GM23338 (cell line): ENCODE data around the gene PDK4. TPM values are rescaled to one million over a fixed set of nuclear protein-coding genes. Genes with fewer than 3 reads are reported as not detected.

Source experiments
- ATAC-seq: fragments of 200-7000 bp; cut with Tn5 transposase; 3 replicates; pipeline ENCODE4 v1.9.1; 2020
- DNase-seq: peaks from one replicate; pipeline ENCODE4 v3.0.0-alpha.2; 2015; ENCODE audit warnings: low spot score
- H2AFZ ChIP-seq: fragments of 200-600 bp; sonication (generic); 2 replicates; pipeline ENCODE4 v1.8.0; 2016; ENCODE audit warnings: antibody characterized with exemption, mild to moderate bottlenecking, moderate library complexity
- H3F3A ChIP-seq: fragments of 200-600 bp; sonication (generic); replicated peaks from 2 replicates; pipeline ENCODE4 v1.8.0; 2017; ENCODE audit warnings: antibody characterized with exemption, mixed run types, low read depth
- H3K27ac ChIP-seq: fragments of 200-600 bp; sonication (generic); 2 replicates; pipeline ENCODE4 v1.6.1; 2016; ENCODE audit warnings: low read depth
- H3K27me3 ChIP-seq: fragments of 200-600 bp; sonication (generic); 2 replicates; pipeline ENCODE4 v1.8.0; 2016; ENCODE audit warnings: mild to moderate bottlenecking, mixed run types, moderate library complexity; ENCODE audit not compliant: insufficient read depth
- H3K36me3 ChIP-seq: fragments of 200-600 bp; sonication (generic); 2 replicates; pipeline ENCODE4 v1.8.0; 2016; ENCODE audit warnings: mild to moderate bottlenecking; ENCODE audit not compliant: insufficient read depth
- H3K4me1 ChIP-seq: fragments of 200-600 bp; sonication (generic); 2 replicates; pipeline ENCODE4 v1.8.0; 2016; ENCODE audit warnings: mild to moderate bottlenecking, moderate library complexity; ENCODE audit not compliant: insufficient read depth
- H3K4me2 ChIP-seq: fragments of 200-600 bp; sonication (generic); 2 replicates; pipeline ENCODE4 v1.7.1; 2017; ENCODE audit warnings: mixed run types
- H3K4me3 ChIP-seq: fragments of 200-600 bp; sonication (generic); 2 replicates; pipeline ENCODE4 v1.6.1; 2016; ENCODE audit warnings: mixed run types
- H3K79me2 ChIP-seq: fragments of 200-600 bp; sonication (generic); replicated peaks from 2 replicates; pipeline ENCODE4 v1.8.0; 2017; ENCODE audit warnings: mild to moderate bottlenecking; ENCODE audit not compliant: insufficient read depth
- H3K9me2 ChIP-seq: fragments of 200-600 bp; sonication (generic); 2 replicates; pipeline ENCODE4 v1.8.0; 2017; ENCODE audit not compliant: insufficient read depth
- H4K20me1 ChIP-seq: fragments of 200-600 bp; sonication (generic); replicated peaks from 2 replicates; pipeline ENCODE4 v1.8.0; 2017; ENCODE audit warnings: mild to moderate bottlenecking; ENCODE audit not compliant: insufficient read depth
- H3K27ac Mint-ChIP-seq: 2 replicates; pipeline ENCODE4 v1.8.0; 2020; ENCODE audit warnings: inconsistent platforms, mild to moderate bottlenecking, moderate library complexity, mixed read lengths
- H3K27me3 Mint-ChIP-seq: 3 replicates; pipeline ENCODE4 v1.8.0; 2022; ENCODE audit warnings: low read depth, mild to moderate bottlenecking, moderate library complexity, mixed read lengths, inconsistent platforms; ENCODE audit not compliant: insufficient read depth, poor library complexity
- H3K36me3 Mint-ChIP-seq: 3 replicates; pipeline ENCODE4 v1.8.0; 2021; ENCODE audit warnings: low read depth, mild to moderate bottlenecking, inconsistent platforms, moderate library complexity, mixed read lengths
- H3K4me1 Mint-ChIP-seq: 3 replicates; pipeline ENCODE4 v1.8.0; 2020; ENCODE audit warnings: mild to moderate bottlenecking, inconsistent platforms, mixed read lengths
- H3K4me3 Mint-ChIP-seq: 3 replicates; pipeline ENCODE4 v1.8.0; 2021; ENCODE audit warnings: moderate library complexity, mild to moderate bottlenecking, inconsistent platforms, mixed read lengths
- H3K9me3 Mint-ChIP-seq: 3 replicates; pipeline ENCODE4 v1.8.0; 2020; ENCODE audit warnings: moderate library complexity, mild to moderate bottlenecking, inconsistent platforms, mixed read lengths
- CREB1 ChIP-seq: fragments of 250-450 bp; sonication (Bioruptor Pico); IDR thresholded peaks from 2 replicates; pipeline ENCODE4 v1.5.0; 2020; ENCODE audit warnings: low read depth, mild to moderate bottlenecking, moderate library complexity
- CTCF ChIP-seq, 2 experiments: fragments of 200-600 bp in 1 of 2; sonication (generic) in 1 of 2; conservative IDR thresholded peaks; 2 replicates each; pipeline versions ENCODE4 v1.5.1 to v1.6.1; 2016 to 2017; ENCODE audit warnings: antibody characterized with exemption in 2 of 2, low read depth in 2 of 2, mild to moderate bottlenecking in 2 of 2, moderate library complexity in 1 of 2
- EZH2 ChIP-seq: fragments of 200-600 bp; sonication (generic); IDR thresholded peaks from one replicate; pipeline ENCODE4 v1.8.0; 2017; ENCODE audit warnings: antibody characterized with exemption, mild to moderate bottlenecking, low read depth; ENCODE audit not compliant: unreplicated experiment
- EZH2phosphoT487 ChIP-seq: fragments of 200-600 bp; sonication (generic); IDR thresholded peaks from one replicate; pipeline ENCODE4 v1.8.1; 2018; ENCODE audit warnings: antibody characterized with exemption; ENCODE audit not compliant: unreplicated experiment
- JUNB ChIP-seq: IDR thresholded peaks from one replicate; pipeline ENCODE4 v1.6.1; 2016; ENCODE audit warnings: antibody characterized with exemption; ENCODE audit not compliant: unreplicated experiment
- NANOG ChIP-seq: IDR thresholded peaks from 2 replicates; pipeline ENCODE4 v1.6.1; 2016; ENCODE audit warnings: antibody characterized with exemption, borderline replicate concordance
- POLR2AphosphoS5 ChIP-seq: IDR thresholded peaks from 2 replicates; pipeline ENCODE4 v1.6.1; 2016; ENCODE audit warnings: antibody characterized with exemption, low read depth
- STAT1 ChIP-seq: IDR thresholded peaks from one replicate; pipeline ENCODE4 v1.6.1; 2016; ENCODE audit warnings: antibody characterized with exemption; ENCODE audit not compliant: unreplicated experiment
- ZNF114 ChIP-seq: fragments of 250-450 bp; sonication (Bioruptor Pico); IDR thresholded peaks from 2 replicates; pipeline ENCODE4 v1.5.0; 2020; ENCODE audit warnings: mild to moderate bottlenecking, moderate library complexity
- ZNF331 ChIP-seq: fragments of 250-450 bp; sonication (Bioruptor Pico); IDR thresholded peaks from 2 replicates; pipeline ENCODE4 v1.5.0; 2020; ENCODE audit warnings: low read depth, mild to moderate bottlenecking, moderate library complexity
- ZNF462 ChIP-seq: fragments of 250-450 bp; sonication (Bioruptor Pico); IDR thresholded peaks from 2 replicates; pipeline ENCODE4 v1.5.0; 2020; ENCODE audit warnings: mild to moderate bottlenecking, moderate library complexity
- polyA plus RNA-seq: library from polyadenylated mRNA; unstranded; fragments of >200 nt; fragmentation: Nextera tagmentation; extraction: Ambion mirVana; gene quantifications from 2 replicates; pipeline ENCODE4 v1.2.1, GENCODE V29; 2016
- total RNA-seq: library from RNA; depleted of rRNA; stranded (reverse); fragments of >200 nt; shearing (Covaris generic); gene quantifications from 2 replicates; pipeline ENCODE4 v1.2.3, GENCODE V29; 2014
- TF ChIP-seq, protein P1 (sequence below): IDR thresholded peaks from one replicate; pipeline ENCODE4 v1.6.1; 2018; ENCODE audit warnings: antibody characterized with exemption; ENCODE audit not compliant: unreplicated experiment
- TF ChIP-seq, protein P2 (sequence below): IDR thresholded peaks from 2 replicates; pipeline ENCODE4 v1.6.1; 2016; ENCODE audit warnings: antibody characterized with exemption

PDK4 gene
- total and polyA plus RNA-seq, 2 experiments from 2014 or later: 0.32 TPM; not detected in 1

DNA sequence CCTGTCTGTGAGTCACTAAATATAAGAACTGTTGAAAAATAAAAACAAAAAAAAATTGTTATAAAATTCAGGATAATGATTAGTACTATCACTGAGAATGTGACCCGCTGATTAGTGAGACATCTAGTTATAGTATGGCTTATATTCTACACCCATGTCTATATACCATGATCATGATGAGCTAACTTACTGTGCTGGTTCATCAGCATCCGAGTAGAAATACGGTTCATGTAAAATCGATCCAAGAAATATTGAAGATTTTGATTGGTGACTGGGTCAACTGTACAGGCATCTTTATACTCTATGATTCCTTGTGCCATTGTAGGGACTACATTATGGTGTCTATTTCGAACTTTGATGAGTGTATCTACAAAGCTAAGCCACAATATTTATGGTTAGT is 3.7 kb downstream of the PDK4 start:
- Histone ChIP-seq H3K4me3 (no peak overlapping the region), H3K79me2 (no peaks in the 10 kb centered on the region), H3F3A (no peaks in the 10 kb centered on the region), H2AFZ (no peak overlapping the region), H3K36me3 (no peaks in the 10 kb centered on the region), H3K4me1 (peaks cover 5% of the 10 kb centered on the region; the same call in 1 of the 2 replicates), H4K20me1 (no peaks in the 10 kb centered on the region), H3K4me2 (no peak overlapping the region), H3K27me3 (peaks cover 26% of the 10 kb centered on the region), H3K27ac (no peak overlapping the region), H3K9me2 (no peaks in the 10 kb centered on the region)
- no peak overlapping the region for H3K27ac Mint-ChIP-seq
- no peaks in the 10 kb centered on the region; the same call in 2 of the 3 replicates for H3K36me3 Mint-ChIP-seq
- H3K4me3 Mint-ChIP-seq: no peak overlapping the region
- peaks cover 20% of the 10 kb centered on the region for H3K4me1 Mint-ChIP-seq
- DNase-seq (no peak), ATAC-seq (no peak)
- no peaks in the 10 kb centered on the region for H3K9me3 Mint-ChIP-seq
- H3K27me3 Mint-ChIP-seq: peaks cover 21% of the 10 kb centered on the region
- TF ChIP-seq ZNF114 (CRISPR knock-in tag) (no peak), CTCF (conservative IDR thresholded peaks at IDR 0.05; ENCODE audit: low read depth in 2 of 2) (no peak), STAT1 (no peak), ZNF462 (CRISPR knock-in tag) (no peak), POLR2AphosphoS5 (no peak), NANOG (no peak), CREB1 (CRISPR knock-in tag) (no peak), EZH2phosphoT487 (no peak), JUNB (no peak), EZH2 (no peak), ZNF331 (CRISPR knock-in tag) (no peak)
- TF ChIP-seq, protein P1, sequence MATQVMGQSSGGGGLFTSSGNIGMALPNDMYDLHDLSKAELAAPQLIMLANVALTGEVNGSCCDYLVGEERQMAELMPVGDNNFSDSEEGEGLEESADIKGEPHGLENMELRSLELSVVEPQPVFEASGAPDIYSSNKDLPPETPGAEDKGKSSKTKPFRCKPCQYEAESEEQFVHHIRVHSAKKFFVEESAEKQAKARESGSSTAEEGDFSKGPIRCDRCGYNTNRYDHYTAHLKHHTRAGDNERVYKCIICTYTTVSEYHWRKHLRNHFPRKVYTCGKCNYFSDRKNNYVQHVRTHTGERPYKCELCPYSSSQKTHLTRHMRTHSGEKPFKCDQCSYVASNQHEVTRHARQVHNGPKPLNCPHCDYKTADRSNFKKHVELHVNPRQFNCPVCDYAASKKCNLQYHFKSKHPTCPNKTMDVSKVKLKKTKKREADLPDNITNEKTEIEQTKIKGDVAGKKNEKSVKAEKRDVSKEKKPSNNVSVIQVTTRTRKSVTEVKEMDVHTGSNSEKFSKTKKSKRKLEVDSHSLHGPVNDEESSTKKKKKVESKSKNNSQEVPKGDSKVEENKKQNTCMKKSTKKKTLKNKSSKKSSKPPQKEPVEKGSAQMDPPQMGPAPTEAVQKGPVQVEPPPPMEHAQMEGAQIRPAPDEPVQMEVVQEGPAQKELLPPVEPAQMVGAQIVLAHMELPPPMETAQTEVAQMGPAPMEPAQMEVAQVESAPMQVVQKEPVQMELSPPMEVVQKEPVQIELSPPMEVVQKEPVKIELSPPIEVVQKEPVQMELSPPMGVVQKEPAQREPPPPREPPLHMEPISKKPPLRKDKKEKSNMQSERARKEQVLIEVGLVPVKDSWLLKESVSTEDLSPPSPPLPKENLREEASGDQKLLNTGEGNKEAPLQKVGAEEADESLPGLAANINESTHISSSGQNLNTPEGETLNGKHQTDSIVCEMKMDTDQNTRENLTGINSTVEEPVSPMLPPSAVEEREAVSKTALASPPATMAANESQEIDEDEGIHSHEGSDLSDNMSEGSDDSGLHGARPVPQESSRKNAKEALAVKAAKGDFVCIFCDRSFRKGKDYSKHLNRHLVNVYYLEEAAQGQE: no peak
- TF ChIP-seq, protein P2, sequence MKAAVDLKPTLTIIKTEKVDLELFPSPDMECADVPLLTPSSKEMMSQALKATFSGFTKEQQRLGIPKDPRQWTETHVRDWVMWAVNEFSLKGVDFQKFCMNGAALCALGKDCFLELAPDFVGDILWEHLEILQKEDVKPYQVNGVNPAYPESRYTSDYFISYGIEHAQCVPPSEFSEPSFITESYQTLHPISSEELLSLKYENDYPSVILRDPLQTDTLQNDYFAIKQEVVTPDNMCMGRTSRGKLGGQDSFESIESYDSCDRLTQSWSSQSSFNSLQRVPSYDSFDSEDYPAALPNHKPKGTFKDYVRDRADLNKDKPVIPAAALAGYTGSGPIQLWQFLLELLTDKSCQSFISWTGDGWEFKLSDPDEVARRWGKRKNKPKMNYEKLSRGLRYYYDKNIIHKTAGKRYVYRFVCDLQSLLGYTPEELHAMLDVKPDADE: no peak
